Activated T-helper 1 cell treated with anti-CD3 and anti-CD28 coated beads, Interleukin-12 subunit alpha, Interleukin-12 subunit beta, Interleukin-2, Interleukin-4 antibody, amounts not matched to agents 30 ng/mL and 10 ng/mL and 1 ng/mL, durations not matched to agents 14 hours and 24 hours and 36 hours (primary cell): Measurements from ENCODE around the gene TBC1D14. TPM values are rescaled to one million over a fixed set of nuclear protein-coding genes. Genes with fewer than 3 reads are reported as not detected.

Source experiments
- DNase-seq: peaks from one replicate; pipeline ENCODE4 v3.0.0; 2021; ENCODE audit warnings: low spot score
- H3K27ac Mint-ChIP-seq: one replicate; pipeline ENCODE4 v1.8.0; 2021; ENCODE audit warnings: mild to moderate bottlenecking, mixed read lengths
- H3K27me3 Mint-ChIP-seq: one replicate; pipeline ENCODE4 v1.8.0; 2022; ENCODE audit warnings: mild to moderate bottlenecking, moderate library complexity, mixed read lengths; ENCODE audit not compliant: insufficient read depth
- H3K36me3 Mint-ChIP-seq: one replicate; pipeline ENCODE4 v1.8.0; 2021; ENCODE audit warnings: low read depth, mixed read lengths
- H3K4me1 Mint-ChIP-seq: one replicate; pipeline ENCODE4 v1.8.0; 2021; ENCODE audit warnings: low read depth, mixed read lengths
- H3K4me3 Mint-ChIP-seq: one replicate; pipeline ENCODE4 v1.8.0; 2021; ENCODE audit warnings: mild to moderate bottlenecking, moderate library complexity, mixed read lengths
- H3K9me3 Mint-ChIP-seq: one replicate; pipeline ENCODE4 v1.8.0; 2021; ENCODE audit warnings: mixed read lengths
- intact Hi-C: fragments of 100-400 bp; cut with micrococcal nuclease; formaldehyde crosslinking; loops from one replicate; pipeline ENCODE4 v1.15.1; 2024
- total RNA-seq: library from RNA; stranded (reverse); gene quantifications from 2 replicates; pipeline ENCODE4 v1.2.3, GENCODE V29; 2022

TBC1D14 gene
- total RNA-seq, 1 donor from 2014 or later, result 59.7 TPM

- no peaks in the 10 kb centered on the region for H3K27me3 Mint-ChIP-seq
- peak overlapping the region; percentile 49 for H3K27ac Mint-ChIP-seq
- no peak for DNase-seq
- H3K4me1 Mint-ChIP-seq, result peaks cover 66% of the 10 kb centered on the region
- intact Hi-C loops, result no loop called here
- H3K4me3 Mint-ChIP-seq, result no peak overlapping the region
- peaks cover 60% of the 10 kb centered on the region for H3K36me3 Mint-ChIP-seq
- H3K9me3 Mint-ChIP-seq, result no peaks in the 10 kb centered on the region
These were observed 20.3 kb downstream of the TBC1D14 start for GRCh38 chr4:6929812-6930464.

GRCh38 chr4:6932475-6932874, 22.8 kb downstream of the TBC1D14 start:
- no peak overlapping the region for H3K27ac Mint-ChIP-seq
- no peak for DNase-seq
- H3K36me3 Mint-ChIP-seq, result peaks cover 47% of the 10 kb centered on the region
- no peak overlapping the region for H3K4me3 Mint-ChIP-seq
- H3K4me1 Mint-ChIP-seq, result peaks cover 54% of the 10 kb centered on the region
- no peaks in the 10 kb centered on the region for H3K27me3 Mint-ChIP-seq
- H3K9me3 Mint-ChIP-seq, result no peaks in the 10 kb centered on the region
- intact Hi-C loops, result no loop called here

GRCh38 chr4:6932918-6933317, 23.3 kb downstream of the TBC1D14 start:
- Mint-ChIP-seq H3K4me3 (no peak overlapping the region), H3K27ac (no peak overlapping the region), H3K9me3 (no peaks in the 10 kb centered on the region), H3K4me1 (peaks cover 53% of the 10 kb centered on the region), H3K27me3 (no peaks in the 10 kb centered on the region), H3K36me3 (peaks cover 43% of the 10 kb centered on the region)
- intact Hi-C loops, result no loop called here
- DNase-seq, result no peak

- no peak for DNase-seq
- Mint-ChIP-seq H3K4me3 (no peak overlapping the region), H3K4me1 (peaks cover 44% of the 10 kb centered on the region), H3K27me3 (no peaks in the 10 kb centered on the region), H3K27ac (peak overlapping the region; percentile 3), H3K9me3 (no peaks in the 10 kb centered on the region), H3K36me3 (peaks cover 41% of the 10 kb centered on the region)
- intact Hi-C loops, result no loop called here
These were observed 24.2 kb downstream of the TBC1D14 start for GRCh38 chr4:6933691-6934430.

GRCh38 chr4:6935965-6936364, 26.3 kb downstream of the TBC1D14 start:
- Mint-ChIP-seq H3K4me1 (peaks cover 50% of the 10 kb centered on the region), H3K4me3 (no peak overlapping the region), H3K36me3 (peaks cover 33% of the 10 kb centered on the region), H3K9me3 (no peaks in the 10 kb centered on the region), H3K27me3 (no peaks in the 10 kb centered on the region), H3K27ac (no peak overlapping the region)
- intact Hi-C loops, result no loop called here
- no peak for DNase-seq

GRCh38 chr4:6937201-6937600, 27.6 kb downstream of the TBC1D14 start:
- no peak for DNase-seq
- intact Hi-C loops, result no loop called here
- no peak overlapping the region for H3K4me3 Mint-ChIP-seq
- H3K4me1 Mint-ChIP-seq, result peaks cover 57% of the 10 kb centered on the region
- H3K36me3 Mint-ChIP-seq, result peaks cover 24% of the 10 kb centered on the region
- H3K9me3 Mint-ChIP-seq, result no peaks in the 10 kb centered on the region
- no peak overlapping the region for H3K27ac Mint-ChIP-seq
- no peaks in the 10 kb centered on the region for H3K27me3 Mint-ChIP-seq

GRCh38 chr4:6937754-6938153, 28.1 kb downstream of the TBC1D14 start:
- no peak overlapping the region for H3K4me3 Mint-ChIP-seq
- intact Hi-C loops, result no loop called here
- H3K27ac Mint-ChIP-seq, result peak overlapping the region; percentile 51
- peaks cover 22% of the 10 kb centered on the region for H3K36me3 Mint-ChIP-seq
- DNase-seq, result no peak
- no peaks in the 10 kb centered on the region for H3K27me3 Mint-ChIP-seq
- H3K4me1 Mint-ChIP-seq, result peaks cover 62% of the 10 kb centered on the region
- H3K9me3 Mint-ChIP-seq, result no peaks in the 10 kb centered on the region

- Mint-ChIP-seq H3K27me3 (no peaks in the 10 kb centered on the region), H3K4me1 (peaks cover 67% of the 10 kb centered on the region), H3K4me3 (no peak overlapping the region), H3K36me3 (peaks cover 20% of the 10 kb centered on the region), H3K9me3 (no peaks in the 10 kb centered on the region), H3K27ac (no peak overlapping the region)
- intact Hi-C loops, result no loop called here
- DNase-seq, result no peak
These were observed 28.6 kb downstream of the TBC1D14 start for GRCh38 chr4:6938237-6938636.

- H3K9me3 Mint-ChIP-seq, result no peaks in the 10 kb centered on the region
- peaks cover 68% of the 10 kb centered on the region for H3K4me1 Mint-ChIP-seq
- no peak overlapping the region for H3K27ac Mint-ChIP-seq
- intact Hi-C loops, result no loop called here
- peaks cover 15% of the 10 kb centered on the region for H3K36me3 Mint-ChIP-seq
- no peaks in the 10 kb centered on the region for H3K27me3 Mint-ChIP-seq
- DNase-seq, result no peak
- no peak overlapping the region for H3K4me3 Mint-ChIP-seq
These were observed 29.1 kb downstream of the TBC1D14 start for GRCh38 chr4:6938647-6939271.

- Mint-ChIP-seq H3K27me3 (no peaks in the 10 kb centered on the region), H3K27ac (peak overlapping the region; percentile 41), H3K4me3 (peak overlapping the region; percentile 73), H3K9me3 (no peaks in the 10 kb centered on the region), H3K36me3 (peaks cover 12% of the 10 kb centered on the region), H3K4me1 (peaks cover 66% of the 10 kb centered on the region)
- no peak for DNase-seq
- intact Hi-C loops, result no loop called here
These were observed 30.4 kb downstream of the TBC1D14 start for GRCh38 chr4:6939761-6940743.

GRCh38 chr4:6940744-6941137, 31.1 kb downstream of the TBC1D14 start:
- H3K36me3 Mint-ChIP-seq, result peaks cover 13% of the 10 kb centered on the region
- H3K27me3 Mint-ChIP-seq, result no peaks in the 10 kb centered on the region
- H3K4me3 Mint-ChIP-seq, result peak overlapping the region; percentile 73
- H3K9me3 Mint-ChIP-seq, result no peaks in the 10 kb centered on the region
- peaks cover 66% of the 10 kb centered on the region for H3K4me1 Mint-ChIP-seq
- DNase-seq, result no peak
- intact Hi-C loops, result no loop called here
- H3K27ac Mint-ChIP-seq, result peak overlapping the region; percentile 41

- intact Hi-C loops, result loop anchor here (1.0 to 2.0 kb wide), 5 partner anchors 14 to 46 kb away; partner anchors contain the start of gene TBC1D14
- peak overlapping the region; percentile 38 for H3K27ac Mint-ChIP-seq
- peaks cover 8% of the 10 kb centered on the region for H3K36me3 Mint-ChIP-seq
- no peak for DNase-seq
- H3K4me3 Mint-ChIP-seq, result peak overlapping the region; percentile 22
- peaks cover 56% of the 10 kb centered on the region for H3K4me1 Mint-ChIP-seq
- H3K9me3 Mint-ChIP-seq, result no peaks in the 10 kb centered on the region
- H3K27me3 Mint-ChIP-seq, result no peaks in the 10 kb centered on the region
These were observed 32.2 kb downstream of the TBC1D14 start for GRCh38 chr4:6941796-6942195.
